ENCODE data around the gene CYP4F11.
"Not testable (repeated sequence)": the region's sequence is repeated elsewhere in the genome, so short reads cannot be mapped to it uniquely, and the experiment has no call there.

Gene CYP4F11, protein sequence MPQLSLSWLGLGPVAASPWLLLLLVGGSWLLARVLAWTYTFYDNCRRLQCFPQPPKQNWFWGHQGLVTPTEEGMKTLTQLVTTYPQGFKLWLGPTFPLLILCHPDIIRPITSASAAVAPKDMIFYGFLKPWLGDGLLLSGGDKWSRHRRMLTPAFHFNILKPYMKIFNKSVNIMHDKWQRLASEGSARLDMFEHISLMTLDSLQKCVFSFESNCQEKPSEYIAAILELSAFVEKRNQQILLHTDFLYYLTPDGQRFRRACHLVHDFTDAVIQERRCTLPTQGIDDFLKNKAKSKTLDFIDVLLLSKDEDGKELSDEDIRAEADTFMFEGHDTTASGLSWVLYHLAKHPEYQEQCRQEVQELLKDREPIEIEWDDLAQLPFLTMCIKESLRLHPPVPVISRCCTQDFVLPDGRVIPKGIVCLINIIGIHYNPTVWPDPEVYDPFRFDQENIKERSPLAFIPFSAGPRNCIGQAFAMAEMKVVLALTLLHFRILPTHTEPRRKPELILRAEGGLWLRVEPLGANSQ

DNA sequence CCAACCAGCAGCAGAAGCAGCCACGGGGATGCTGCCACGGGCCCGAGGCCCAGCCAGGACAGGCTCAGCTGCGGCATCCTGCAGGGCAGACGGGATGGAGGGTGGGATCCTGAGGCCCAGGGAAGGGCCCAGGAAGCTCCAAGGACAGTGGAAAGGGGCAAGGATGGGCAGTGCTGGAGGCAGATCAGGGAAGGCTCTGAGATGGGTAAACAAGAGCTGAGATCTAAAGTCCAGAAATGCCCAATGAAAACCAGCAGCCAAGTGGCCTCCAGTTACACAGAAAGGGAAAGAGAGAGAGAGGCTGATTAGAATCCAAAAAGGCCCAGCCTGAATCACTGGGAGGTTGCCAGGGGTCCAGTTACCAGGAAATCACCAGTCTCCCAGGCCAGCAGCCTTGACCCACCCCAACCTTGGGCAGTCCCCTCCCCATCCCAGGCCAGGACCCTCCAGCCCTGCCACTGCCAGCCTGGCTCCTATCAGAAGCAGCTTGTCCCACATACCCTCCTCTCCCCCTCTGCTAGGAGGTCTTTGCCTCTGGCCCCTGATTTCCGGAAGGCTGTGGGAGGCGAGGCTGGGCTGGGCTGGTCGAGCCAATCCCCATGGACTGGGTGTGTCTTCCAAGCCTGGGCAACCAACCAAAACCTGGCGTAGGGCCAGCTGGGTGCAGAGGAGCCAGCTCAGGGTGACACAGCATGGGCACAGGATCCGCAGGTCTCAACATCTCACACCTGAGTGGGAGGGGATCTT lies at the start of gene CYP4F11:
Gene CYP4F11 (minus strand): TSS at position 198 of the 747 bp plus-strand sequence. CDS start 121 bp downstream, at position 77.
- FAIRE-seq: no peak

DNA sequence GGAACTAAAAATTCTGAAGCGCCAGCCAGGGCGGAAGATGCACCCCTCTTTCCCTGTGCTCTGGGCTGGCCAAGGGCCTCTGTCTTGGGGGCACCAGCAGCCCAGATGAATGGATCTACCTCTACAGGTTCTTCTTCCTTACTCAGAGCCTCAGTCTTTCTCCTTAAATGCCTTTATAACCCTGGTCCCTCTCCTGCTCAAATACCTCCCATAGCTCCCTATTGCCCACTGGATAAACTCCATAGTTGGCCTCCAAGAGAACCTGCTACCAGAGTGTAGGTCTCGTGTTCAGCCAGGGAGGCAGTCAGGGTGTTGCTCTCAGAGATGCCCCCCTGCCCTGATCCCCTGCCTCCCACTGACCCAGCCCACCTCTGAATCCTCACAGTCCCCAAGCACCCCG lies 45.0 kb upstream of the CYP4F11 start:
- no peak for FAIRE-seq

DNA sequence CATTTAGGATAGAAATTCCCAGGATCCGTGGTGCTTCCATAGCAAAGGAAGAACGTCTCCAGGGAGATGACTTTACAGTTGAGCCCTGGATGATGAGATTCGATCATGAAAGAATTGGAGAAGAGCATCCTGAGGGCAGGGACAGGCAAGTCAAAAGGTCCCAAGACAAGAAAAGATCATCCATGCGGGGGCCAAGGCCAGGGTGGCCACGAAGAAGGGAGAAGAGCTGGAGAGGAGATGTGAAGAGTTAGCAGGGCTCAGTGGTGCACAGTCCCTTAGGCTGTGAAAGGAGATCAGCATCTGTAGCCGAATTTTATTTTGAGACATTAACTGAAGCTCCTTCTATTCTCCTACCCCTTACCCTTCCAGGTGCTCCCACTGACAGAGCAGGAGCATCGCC lies 43.4 kb upstream of the CYP4F11 start:
- FAIRE-seq: no peak

DNA sequence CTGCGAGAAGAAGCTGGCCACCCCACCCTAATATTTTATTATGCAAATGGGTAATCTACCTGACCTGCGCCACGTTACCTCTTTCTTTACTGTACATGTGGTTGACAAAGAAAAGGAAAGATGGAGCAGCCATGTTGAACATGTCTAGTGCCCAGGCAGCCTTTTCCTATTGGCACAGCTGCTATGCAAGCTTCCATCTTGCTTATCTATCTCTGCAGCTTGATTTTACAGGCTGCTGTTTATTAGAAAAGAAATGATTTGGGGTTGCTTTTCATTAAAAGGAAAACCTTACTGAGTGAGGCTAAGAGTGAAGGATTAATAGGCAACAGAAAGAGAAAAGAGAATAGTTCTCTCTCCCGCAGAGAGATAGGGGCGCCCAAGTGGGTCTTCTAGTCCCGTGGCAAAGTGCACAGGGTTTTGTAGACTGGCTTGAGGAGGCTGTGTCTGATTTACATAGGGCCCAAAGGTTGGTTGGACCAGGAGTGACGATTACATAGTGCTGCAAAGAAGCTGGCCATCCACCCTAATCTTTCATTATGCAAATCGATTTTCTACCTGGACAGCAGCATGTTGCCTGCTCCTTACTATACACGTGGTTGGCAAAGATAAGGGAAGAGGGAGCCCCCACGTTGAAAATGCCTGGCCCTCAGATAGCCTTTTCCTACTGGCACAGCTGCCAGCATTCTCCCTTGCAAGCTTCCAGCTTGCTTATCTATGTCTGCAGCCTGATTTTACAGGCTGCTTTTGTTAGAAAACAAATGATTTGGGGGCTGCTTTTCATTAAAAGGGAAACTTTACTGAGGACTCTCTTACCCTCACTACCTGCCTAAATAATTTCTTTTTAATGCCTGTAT lies 42.7 kb upstream of the CYP4F11 start:
- FAIRE-seq: no peak

DNA sequence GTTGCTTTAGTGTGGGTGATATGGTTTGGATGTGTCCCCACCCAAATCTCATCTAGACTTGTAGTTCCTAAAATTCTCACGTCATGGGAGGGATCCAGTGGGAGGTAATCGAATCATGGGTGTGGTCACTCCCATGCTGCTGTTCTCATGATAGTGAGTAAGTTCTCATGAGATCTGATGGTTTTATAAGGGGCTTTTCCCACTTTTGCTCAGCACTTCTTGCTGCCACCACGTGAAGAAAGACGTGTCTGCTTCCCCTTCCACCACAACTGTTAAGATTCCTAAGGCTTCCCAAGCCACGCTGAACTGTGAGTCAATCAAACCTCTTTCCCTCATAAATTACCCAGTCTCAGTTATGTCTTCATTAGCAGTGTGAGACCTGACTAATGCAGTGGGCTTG lies 40.5 kb upstream of the CYP4F11 start:
- FAIRE-seq: no peak

DNA sequence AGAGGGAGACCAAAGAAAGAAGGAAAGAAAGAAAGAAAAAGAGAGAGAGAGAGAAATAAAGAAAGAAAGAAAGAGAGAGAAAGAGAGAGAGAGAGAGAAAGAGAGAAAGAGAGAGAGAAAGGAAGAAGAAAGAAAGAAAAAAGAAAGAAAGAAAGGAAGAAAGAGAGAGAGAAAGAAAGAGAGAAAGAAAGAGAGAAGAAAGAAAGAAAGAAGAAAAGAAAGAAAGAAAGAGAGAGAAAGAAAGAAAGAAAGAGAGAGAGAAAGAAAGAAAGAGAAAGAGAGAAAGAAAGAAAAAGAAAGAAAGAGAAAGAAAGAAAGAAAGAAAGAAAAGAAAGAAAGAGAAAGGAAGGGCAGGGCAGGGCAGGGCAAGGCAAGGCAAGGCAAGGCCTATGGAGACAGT lies 37.7 kb upstream of the CYP4F11 start:
- FAIRE-seq: not testable (repeated sequence)

DNA sequence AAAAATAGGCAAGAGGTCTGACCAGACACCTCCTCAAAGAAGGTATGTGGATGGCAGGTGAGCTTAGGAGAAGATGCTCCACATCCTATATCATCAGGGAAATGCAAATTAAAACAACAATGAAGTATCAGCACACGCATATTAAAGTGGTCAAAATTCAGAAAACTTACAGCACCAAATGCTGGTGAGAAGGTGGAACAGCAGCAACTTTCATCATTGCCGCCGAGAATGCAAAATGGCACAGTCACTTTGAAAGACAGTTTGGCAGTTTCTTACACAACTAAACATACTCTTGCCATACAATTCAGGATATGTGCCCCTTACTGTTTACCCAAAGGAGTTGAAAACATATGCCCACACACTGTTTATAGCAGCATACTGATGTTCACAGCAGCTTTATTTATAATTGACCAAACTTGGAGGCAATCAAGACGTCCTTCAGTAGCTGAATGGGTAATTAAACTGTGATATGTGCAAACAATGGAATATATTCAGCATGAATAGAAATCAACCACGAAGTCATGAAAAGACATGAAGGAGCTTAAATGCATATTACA lies 37.0 kb upstream of the CYP4F11 start:
- FAIRE-seq: no peak

DNA sequence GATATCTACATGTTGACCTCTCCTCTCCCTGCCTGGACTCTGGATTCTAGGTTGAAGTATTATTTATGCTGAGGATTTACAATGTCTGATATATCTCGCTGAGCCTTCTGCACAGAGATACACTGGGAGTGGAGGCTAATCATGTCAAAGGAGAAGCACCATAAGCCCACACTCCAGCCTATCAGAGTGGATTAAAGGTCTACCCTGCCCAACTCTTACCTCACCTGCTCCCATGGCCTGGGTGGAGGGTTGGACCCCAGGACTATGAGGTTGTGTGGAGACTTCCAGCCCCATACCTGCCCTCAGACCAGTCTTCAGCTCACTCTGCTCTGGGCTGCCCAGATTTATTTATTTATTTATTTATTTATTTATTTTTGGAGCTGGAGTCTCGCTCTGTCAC lies 29.9 kb upstream of the CYP4F11 start:
- no peak for FAIRE-seq

DNA sequence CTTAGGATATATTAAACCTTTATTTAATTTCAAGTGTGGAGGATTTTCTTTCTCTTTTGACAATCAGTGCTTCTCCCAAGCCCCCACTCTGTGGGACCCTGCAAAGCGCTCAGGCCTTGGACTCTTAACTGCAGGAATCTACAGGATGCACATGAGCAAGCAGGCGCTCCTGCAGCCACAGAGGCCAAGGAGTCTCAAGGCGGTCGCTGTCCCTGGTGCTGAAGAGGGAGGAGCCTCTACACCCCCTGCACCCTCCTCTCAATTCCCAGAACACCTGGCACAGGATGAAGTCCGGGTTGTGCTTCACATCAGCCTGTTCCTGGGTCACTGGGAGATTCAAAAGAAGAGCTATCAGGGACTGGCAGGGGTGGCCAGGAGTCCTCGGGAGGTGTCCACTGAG lies 28.0 kb upstream of the CYP4F11 start:
- FAIRE-seq: no peak

DNA sequence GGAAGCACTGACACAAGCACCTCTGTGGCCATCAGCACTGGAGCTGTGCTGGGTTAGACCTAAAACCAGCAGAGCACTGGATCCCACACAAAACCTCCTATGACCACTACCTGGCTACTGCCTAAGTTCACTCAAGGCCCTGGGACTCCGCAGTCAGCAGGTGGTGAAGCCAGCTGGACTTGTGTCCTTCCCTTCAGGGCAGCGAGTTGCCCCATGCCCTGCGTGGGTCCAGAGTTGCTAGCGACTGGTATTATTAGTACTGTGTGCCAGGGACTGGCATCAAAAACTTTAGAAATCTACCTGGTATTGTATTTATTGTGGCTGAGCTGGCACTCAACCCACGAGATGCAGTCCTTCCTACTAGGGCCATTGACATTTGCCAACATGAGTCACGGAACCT lies 20.5 kb upstream of the CYP4F11 start:
- no peak for FAIRE-seq

DNA sequence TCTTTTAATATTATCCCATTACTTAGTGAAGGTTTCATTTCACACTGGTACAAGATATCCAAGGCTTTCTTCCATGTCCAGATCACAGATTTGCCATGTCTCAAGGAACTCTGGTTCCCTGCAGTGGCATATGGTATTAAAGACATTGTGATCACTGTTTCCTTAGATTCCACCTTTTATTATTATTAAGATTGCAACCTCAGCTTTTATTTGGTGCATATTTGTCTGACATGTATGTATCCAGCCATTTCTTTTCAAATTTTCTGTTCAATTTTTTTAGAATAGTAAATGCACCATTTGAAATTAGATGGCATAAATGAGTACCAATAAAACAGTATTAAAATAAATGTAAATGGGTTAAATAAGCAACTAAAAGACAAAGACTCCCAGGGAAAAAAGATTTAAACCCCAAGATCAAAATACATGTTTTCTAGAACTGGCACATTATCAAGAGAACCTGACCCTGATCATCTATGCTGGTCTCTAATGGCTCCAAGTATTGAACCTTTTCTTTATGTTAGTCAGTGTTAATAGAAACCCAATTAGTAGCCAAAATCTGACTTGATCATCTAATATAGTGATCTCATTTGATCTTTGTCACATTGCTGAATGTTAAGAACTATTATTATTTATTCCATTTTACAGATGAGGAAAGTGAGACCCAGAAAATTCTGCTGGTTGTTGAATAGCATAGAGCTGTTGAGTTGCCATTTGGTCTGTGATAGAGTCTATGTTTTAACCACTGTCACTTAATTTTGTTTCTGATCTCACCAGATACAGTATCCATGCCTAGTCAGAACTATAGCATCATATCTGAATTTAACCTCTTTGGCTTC lies 14.1 kb upstream of the CYP4F11 start, which contains the start of gene OR10H4:
Gene OR10H4 (plus strand): TSS at position 786 of the 836 bp plus-strand sequence. CDS start 0 bp downstream, at position 786.
- FAIRE-seq: no peak

DNA sequence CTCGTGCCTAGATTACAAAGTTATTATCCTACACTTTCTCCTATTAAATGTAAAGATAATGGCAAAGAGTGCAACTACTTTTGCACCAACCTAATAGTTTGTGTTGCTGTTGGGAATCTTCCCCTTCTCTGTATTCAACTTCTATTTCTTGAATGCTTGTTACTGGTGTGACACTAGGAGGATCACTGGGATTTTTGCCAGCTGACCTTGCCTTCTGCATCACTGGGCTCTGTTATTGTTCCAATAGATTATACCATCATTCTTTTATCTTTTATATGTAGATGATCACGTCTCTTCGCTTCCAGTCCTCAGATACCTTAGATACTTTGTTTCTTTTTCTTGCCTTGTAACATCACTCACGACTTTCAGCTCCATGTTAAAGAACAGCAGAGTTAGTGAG lies 11.0 kb upstream of the CYP4F11 start:
- no peak for FAIRE-seq

DNA sequence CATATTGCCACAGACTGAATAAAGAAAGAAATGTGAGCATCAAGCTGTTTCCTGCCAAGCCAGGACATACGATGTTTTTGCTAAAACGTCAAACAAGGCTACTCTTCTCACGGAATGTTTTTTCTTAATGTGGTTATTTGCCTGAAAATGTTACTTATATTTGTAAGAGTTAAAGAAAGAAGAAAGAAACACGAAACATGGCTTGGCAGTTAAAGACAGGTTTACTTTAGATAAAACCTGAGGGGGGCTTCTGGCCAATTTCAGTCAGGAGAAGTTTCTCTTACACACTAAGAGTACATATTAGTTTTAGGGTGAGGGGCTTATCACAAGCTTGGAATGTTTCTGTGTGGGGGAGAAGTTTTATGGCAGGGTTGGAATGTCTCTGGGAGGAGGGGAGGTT lies 10.1 kb upstream of the CYP4F11 start:
- no peak for FAIRE-seq

DNA sequence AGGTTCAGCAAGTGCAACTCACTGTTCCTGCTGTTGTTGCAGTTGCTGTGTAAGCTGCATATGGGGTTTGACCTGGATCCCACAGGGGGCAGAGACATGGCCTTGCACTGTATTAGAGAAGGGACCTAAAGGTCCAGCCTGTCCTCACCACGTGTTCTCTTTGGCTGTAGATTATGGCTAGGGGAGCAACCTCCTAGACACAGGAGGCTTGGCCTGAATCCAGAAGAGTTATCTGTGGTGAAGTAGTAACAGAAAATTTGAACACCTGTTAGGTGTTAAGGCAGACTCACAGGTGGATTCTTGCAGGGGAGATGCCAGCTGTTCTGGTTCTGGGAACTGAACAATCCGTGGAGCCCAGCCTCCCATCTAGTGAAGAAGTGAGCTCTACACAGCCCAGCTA lies 3.4 kb upstream of the CYP4F11 start:
- no peak for FAIRE-seq

DNA sequence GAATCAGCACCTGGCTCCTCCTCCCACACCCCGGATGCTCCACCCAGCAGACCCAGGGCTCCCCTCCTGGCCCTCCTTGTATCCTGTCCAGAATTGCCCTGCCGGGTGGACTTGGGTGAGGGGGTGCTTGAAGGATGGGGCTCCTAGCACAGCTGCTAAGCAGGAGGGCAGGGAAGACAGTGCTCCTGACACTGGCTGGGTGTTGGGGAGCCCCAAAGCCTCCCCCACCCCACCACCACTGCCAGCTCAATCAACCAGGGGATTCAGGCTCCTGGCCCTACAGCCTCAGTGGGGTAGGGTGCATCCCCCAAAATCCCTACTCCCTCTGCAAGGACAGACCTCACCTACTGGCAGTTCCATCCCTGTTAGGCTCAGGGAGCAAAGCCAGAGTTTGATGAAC lies 2.6 kb upstream of the CYP4F11 start:
- FAIRE-seq: no peak

DNA sequence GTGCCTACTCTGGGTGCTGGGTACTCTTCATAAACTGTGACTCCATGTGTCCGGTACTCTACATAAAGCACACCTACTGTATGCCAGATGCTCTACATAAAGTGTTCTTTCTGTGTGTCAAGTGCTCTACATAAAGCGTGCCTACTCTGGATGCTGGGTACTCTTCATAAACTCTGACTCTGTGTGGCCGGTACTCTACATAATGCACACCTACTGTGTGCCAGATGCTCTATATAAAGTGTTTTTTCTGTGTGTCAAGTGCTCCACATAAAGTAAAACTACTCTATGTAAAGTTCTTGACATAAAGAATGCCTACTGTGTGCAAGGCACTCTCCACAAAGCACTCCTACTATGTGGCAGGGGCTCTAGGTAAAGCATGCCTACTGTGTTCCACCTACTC lies 1.8 kb upstream of the CYP4F11 start:
- no peak for FAIRE-seq

DNA sequence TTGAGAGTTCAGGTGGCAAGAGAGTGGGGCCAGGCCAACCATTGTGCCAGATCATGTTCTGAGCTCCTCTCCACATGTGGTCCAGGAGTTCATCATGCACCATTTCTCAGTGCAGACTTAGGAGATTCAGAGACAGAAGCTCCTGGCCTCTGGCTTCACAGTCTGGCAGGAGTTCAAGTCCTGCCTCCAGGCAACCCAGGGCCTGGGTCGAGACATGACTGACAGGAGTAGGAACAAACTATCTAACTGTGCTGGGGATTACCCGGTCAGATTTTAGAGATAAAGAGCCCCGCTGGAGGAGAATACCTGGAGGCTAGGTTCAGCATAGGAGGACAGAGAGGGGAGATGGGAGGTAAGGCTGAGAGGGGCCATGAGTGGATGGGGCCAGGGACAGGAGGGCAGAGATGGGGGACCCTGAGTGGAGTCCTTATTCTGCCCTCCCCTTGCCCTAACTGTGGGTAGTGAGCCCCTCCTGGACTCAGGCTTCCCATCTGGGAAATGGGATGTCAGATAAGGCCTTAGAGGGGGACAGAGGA lies 906 bp upstream of the CYP4F11 start:
- FAIRE-seq: no peak

DNA sequence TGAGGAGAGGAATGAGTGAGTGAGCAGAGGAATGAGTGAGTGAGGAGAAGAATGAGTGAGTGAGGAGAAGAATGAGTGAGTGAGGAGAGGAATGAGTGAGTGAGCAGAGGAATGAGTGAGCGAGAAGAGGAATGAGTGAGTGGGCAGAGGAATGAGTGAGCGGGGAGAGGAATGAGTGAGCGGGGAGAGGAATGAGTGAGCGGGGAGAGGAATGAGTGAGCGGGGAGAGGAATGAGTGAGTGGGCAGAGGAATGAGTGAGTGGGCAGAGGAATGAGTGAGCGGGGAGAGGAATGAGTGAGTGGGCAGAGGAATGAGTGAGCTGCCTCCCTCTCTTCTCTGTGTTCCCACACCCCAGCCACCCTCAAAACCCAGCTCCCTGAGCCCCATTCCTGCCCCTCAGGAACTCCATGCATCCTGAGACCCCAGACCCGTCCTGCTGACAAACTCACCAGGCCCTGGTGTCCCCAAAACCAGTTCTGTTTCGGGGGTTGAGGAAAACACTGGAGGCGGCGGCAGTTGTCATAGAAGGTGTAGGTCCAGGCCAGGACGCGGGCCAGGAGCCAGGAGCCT lies 483 bp downstream of the CYP4F11 start:
- FAIRE-seq: not testable (repeated sequence)

DNA sequence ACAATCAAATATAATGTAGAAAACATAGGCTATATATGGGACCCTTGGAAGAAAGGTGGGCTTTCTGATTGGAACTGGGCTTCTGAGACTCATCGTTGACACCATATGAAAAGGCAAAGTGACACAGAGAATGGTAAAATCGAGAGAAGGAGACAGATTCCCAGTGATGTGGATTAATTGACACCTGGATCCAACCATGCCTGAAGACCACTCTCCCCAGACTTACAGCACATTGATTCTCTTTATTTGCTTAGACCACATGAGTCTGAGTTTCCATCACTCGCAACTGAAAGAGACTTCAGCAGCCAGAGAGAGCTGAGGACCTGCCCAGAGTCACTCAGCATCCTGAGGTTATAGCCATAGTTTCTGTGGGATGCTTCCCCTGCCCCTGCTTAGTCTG lies 6.0 kb downstream of the CYP4F11 start:
- FAIRE-seq: no peak

DNA sequence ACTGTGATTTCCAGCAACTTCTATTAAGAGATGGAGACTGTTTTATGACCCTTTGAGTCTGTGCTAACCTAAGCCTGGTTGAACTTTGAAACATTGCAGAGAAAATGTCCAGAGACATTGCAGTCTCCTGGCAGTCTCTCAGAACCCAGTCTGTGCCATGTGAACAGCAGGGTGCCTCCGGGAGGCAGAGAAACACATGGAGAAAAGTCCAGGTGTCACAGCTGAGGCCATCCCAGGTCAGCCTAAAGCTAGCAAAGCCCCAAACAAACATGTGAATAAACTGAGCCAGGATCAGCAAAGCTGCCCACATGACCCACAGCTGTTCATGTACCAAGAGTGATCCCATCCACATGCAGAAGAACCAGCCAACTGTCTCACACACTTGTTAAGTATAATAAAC lies 7.8 kb downstream of the CYP4F11 start:
- no peak for FAIRE-seq

DNA sequence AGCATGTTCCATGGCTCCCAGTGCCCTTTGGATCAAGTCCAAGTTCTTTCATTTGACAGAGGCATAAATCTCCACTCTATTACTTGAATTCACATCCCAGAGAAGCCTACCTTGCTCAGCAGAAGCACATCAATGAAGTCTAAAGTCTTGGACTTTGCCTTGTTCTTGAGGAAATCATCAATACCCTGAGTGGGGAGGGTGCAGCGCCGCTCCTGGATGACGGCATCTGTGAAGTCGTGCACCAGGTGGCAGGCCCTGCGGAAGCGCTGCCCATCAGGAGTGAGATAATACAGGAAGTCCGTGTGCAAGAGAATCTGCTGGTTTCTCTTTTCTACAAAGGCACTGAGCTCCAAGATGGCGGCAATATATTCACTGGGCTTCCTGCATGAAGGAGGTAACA lies 10.6 kb downstream of the CYP4F11 start:
- FAIRE-seq: no peak
